Fibroblast of the aortic adventitia (primary cell): Measurements from ENCODE around the gene PBXIP1. TPM values are rescaled to one million over a fixed set of nuclear protein-coding genes. Genes with fewer than 3 reads are reported as not detected.

Experiments
- DNase-seq: peaks from one replicate; pipeline ENCODE4 v3.0.0-alpha.2; 2010; ENCODE audit warnings: low read depth
- H3K4me3 ChIP-seq: 2 replicates; pipeline ENCODE4 v1.5.1; 2011; ENCODE audit warnings: low read depth, mild to moderate bottlenecking, control low read depth, low read length, moderate library complexity
- CTCF ChIP-seq: IDR thresholded peaks from 2 replicates; pipeline ENCODE4 v1.5.1; 2011; ENCODE audit warnings: mild to moderate bottlenecking, low read length, control low read depth, inconsistent platforms; ENCODE audit not compliant: insufficient read depth
- total RNA-seq: library from RNA; depleted of rRNA; stranded (reverse); fragments of >200 nt; gene quantifications from 2 replicates; pipeline ENCODE4 v1.2.3, GENCODE V29; 2012; ENCODE audit warnings: low replicate concordance

PBXIP1 gene
- total RNA-seq = 36.2 and 122 TPM in 2 replicates

GRCh38 chr1:154955718-154956543 is at the start of gene PBXIP1:
Gene PBXIP1 (minus strand): TSS chr1:154956099. CDS start chr1:154953721, 2,378 bp downstream.
- peak within 1 kb of the TSS; percentile 85 for H3K4me3 ChIP-seq
- TF ChIP-seq CTCF = peak; percentile 55
- peak; percentile 93 for DNase-seq

GRCh38 chr1:155005076-155006011 is 49.4 kb upstream of the PBXIP1 start:
- peak overlapping the region; percentile 91 for H3K4me3 ChIP-seq
- no peak for TF ChIP-seq CTCF
- DNase-seq = no peak

GRCh38 chr1:155004352-155005075 is 48.6 kb upstream of the PBXIP1 start:
- TF ChIP-seq CTCF = no peak
- peak overlapping the region; percentile 91 for H3K4me3 ChIP-seq
- DNase-seq = no peak

GRCh38 chr1:155003766-155004351 is 48.0 kb upstream of the PBXIP1 start:
- no peak for DNase-seq
- no peak for TF ChIP-seq CTCF
- H3K4me3 ChIP-seq = peak overlapping the region; percentile 91

GRCh38 chr1:155003227-155003765 is 47.4 kb upstream of the PBXIP1 start:
- peak overlapping the region; percentile 91 for H3K4me3 ChIP-seq
- DNase-seq = no peak
- TF ChIP-seq CTCF = no peak
